ENCODE results near the gene KNG1.

Gene KNG1

DNA sequence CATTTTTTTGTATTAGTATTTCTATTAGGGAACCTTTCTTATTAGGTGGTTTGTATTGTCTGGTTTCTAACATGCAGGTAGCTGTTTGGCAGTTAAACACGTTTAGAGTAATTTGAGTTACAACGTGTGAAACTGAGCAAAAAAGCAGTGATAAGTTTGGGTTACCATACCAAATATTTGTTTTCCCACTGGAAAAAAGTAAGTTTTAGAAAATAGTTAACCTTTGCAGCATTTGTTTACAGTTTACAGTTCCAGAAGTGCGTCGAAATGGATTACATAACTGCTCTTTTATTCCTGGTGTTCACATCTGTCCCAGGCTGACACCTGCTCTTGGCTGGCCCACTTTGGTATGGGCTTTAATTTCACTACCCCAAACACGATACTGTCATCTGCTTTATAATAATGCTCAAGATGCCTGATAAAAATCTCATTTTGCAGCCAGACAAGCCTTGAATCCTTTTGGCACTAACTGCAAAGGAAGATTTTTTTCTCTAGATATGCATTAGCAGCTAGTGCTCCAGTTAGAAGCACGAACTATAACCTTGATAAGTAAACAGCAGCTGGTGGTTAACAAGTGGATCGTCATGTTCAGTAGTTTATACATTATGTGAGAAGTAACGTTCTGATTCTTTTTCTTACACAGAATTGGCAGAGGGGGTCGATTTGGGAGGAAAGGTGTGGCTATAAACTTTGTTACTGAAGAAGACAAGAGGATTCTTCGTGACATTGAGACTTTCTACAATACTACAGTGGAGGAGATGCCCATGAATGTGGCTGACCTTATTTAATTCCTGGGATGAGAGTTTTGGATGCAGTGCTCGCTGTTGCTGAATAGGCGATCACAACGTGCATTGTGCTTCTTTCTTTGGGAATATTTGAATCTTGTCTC, 71.6 kb downstream of the KNG1 start:
- peak overlapping the region; percentile 90 for H3K4me2 ChIP-seq (ENCODE audit: low read length)
- H3K4me3 ChIP-seq (ENCODE audit: low read length): no peak overlapping the region
- no peak overlapping the region for H2AFZ ChIP-seq (ENCODE audit: low read depth, low read length)
- H3K27ac ChIP-seq (ENCODE audit: low read length): peak overlapping the region; percentile 95; the same call in 1 of the 2 replicates
- no peak overlapping the region for H3K9ac ChIP-seq (ENCODE audit: low read length)
- no peak for TF ChIP-seq EZH2phosphoT487 (IDR thresholded peaks at IDR 0.05; ENCODE audit: low read depth)
- TF ChIP-seq, protein P1, sequence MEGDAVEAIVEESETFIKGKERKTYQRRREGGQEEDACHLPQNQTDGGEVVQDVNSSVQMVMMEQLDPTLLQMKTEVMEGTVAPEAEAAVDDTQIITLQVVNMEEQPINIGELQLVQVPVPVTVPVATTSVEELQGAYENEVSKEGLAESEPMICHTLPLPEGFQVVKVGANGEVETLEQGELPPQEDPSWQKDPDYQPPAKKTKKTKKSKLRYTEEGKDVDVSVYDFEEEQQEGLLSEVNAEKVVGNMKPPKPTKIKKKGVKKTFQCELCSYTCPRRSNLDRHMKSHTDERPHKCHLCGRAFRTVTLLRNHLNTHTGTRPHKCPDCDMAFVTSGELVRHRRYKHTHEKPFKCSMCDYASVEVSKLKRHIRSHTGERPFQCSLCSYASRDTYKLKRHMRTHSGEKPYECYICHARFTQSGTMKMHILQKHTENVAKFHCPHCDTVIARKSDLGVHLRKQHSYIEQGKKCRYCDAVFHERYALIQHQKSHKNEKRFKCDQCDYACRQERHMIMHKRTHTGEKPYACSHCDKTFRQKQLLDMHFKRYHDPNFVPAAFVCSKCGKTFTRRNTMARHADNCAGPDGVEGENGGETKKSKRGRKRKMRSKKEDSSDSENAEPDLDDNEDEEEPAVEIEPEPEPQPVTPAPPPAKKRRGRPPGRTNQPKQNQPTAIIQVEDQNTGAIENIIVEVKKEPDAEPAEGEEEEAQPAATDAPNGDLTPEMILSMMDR (IDR thresholded peaks at IDR 0.05; ENCODE audit: low read depth, low read length): no peak
- peaks cover 67% of the 10 kb centered on the region for H4K20me1 ChIP-seq (ENCODE audit: insufficient read depth, low read length)
- peaks cover 81% of the 10 kb centered on the region for H3K36me3 ChIP-seq (replicated peaks; ENCODE audit: low read depth, low read length)
- H3K9me3 ChIP-seq (ENCODE audit: insufficient read depth, low read length): no peaks in the 10 kb centered on the region
- no peaks in the 10 kb centered on the region for H3K27me3 ChIP-seq (ENCODE audit: low read depth, low read length)
- peaks cover 50% of the 10 kb centered on the region for H3K79me2 ChIP-seq (ENCODE audit: low read length)
- peaks cover 34% of the 10 kb centered on the region for H3K4me1 ChIP-seq (ENCODE audit: low read length)

DNA sequence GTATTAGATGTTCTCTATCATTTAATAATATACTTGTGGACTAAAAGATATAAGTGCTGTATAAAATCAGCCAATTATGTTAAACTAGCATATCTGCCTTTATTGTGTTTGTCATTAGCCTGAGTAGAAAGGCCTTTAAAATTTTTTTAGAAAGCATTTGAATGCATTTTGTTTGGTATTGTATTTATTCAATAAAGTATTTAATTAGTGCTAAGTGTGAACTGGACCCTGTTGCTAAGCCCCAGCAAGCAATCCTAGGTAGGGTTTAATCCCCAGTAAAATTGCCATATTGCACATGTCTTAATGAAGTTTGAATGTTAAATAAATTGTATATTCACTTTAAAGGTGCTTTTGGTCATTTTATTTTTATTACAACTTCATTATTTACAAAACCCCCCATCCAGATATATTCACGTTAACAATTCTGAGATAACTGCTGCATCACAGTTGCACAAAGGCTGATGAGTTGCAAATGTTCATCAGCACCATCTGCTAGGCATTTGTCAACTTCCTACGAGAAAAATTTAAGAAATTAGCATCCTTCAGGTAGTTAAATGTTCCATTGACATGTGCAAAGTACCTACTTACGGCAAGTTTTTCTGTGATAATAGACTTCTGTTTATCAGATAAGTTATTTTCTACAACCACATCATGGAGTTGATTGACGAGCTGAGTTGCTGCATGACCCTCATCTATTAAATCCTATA, 72.5 kb downstream of the KNG1 start:
- peaks cover 32% of the 10 kb centered on the region for H3K4me1 ChIP-seq (ENCODE audit: low read length)
- H3K9me3 ChIP-seq (ENCODE audit: insufficient read depth, low read length): no peaks in the 10 kb centered on the region
- H3K9ac ChIP-seq (ENCODE audit: low read length): no peak overlapping the region
- peak overlapping the region; percentile 34; the same call in 1 of the 2 replicates for H3K27ac ChIP-seq (ENCODE audit: low read length)
- H3K36me3 ChIP-seq (replicated peaks; ENCODE audit: low read depth, low read length): peaks cover 81% of the 10 kb centered on the region
- no peak overlapping the region for H3K4me3 ChIP-seq (ENCODE audit: low read length)
- H4K20me1 ChIP-seq (ENCODE audit: insufficient read depth, low read length): peaks cover 59% of the 10 kb centered on the region
- TF ChIP-seq, protein P1 (IDR thresholded peaks at IDR 0.05; ENCODE audit: low read depth, low read length): no peak
- no peak for TF ChIP-seq EZH2phosphoT487 (IDR thresholded peaks at IDR 0.05; ENCODE audit: low read depth)
- no peak overlapping the region for H3K4me2 ChIP-seq (ENCODE audit: low read length)
- no peaks in the 10 kb centered on the region for H3K27me3 ChIP-seq (ENCODE audit: low read depth, low read length)
- H3K79me2 ChIP-seq (ENCODE audit: low read length): peaks cover 41% of the 10 kb centered on the region
- no peak overlapping the region for H2AFZ ChIP-seq (ENCODE audit: low read depth, low read length)

DNA sequence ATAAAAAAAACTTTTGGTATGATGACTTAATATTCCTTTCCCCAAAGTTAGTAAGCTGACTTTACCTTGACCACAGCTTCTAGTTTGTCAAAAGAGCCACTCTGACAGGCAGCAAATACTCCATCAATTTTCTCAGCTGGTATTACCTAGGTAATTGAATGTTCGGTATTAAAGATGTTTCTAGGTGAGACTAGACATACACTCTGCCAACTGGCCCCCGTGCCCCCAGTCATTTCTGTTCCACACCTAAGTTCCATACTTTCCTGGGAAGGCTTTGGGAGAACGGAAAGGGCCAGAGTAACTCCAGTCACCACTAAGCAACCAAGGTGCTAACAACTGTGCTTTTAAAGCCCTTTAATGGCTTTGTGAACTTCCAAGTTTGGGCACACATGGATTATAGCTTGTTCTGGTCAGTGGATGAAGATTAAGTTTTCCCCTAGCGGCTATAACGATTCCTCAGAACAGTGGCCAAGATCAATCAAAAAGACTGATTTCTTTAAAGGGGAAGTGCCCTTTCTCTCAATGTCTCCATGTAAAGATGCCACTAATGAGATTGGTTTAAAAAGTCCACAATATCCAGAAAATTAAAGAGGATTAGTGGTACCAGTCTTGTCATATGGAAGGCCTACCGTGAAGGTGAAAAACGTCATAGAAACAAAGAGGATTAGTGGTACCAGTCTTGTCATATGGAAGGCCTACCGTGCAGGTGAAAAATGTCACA, 73.3 kb downstream of the KNG1 start:
- Histone ChIP-seq H3K36me3 (replicated peaks; ENCODE audit: low read depth, low read length) (peaks cover 77% of the 10 kb centered on the region), H3K9me3 (ENCODE audit: insufficient read depth, low read length) (no peaks in the 10 kb centered on the region), H3K27me3 (ENCODE audit: low read depth, low read length) (no peaks in the 10 kb centered on the region), H3K27ac (ENCODE audit: low read length) (peak overlapping the region; percentile 34), H3K9ac (ENCODE audit: low read length) (no peak overlapping the region), H3K4me3 (ENCODE audit: low read length) (no peak overlapping the region), H3K79me2 (ENCODE audit: low read length) (peaks cover 33% of the 10 kb centered on the region), H4K20me1 (ENCODE audit: insufficient read depth, low read length) (peaks cover 52% of the 10 kb centered on the region), H3K4me2 (ENCODE audit: low read length) (no peak overlapping the region), H3K4me1 (ENCODE audit: low read length) (peaks cover 25% of the 10 kb centered on the region), H2AFZ (ENCODE audit: low read depth, low read length) (no peak overlapping the region)
- no peak for TF ChIP-seq EZH2phosphoT487 (IDR thresholded peaks at IDR 0.05; ENCODE audit: low read depth)
- TF ChIP-seq, protein P1 (IDR thresholded peaks at IDR 0.05; ENCODE audit: low read depth, low read length): no peak; the same call in 1 of the 2 replicates
